Upper lobe of right lung (tissue), 1 donor: Measurements from ENCODE around the gene TBC1D12. TPM values are rescaled to one million over a fixed set of nuclear protein-coding genes. Genes with fewer than 3 reads are reported as not detected.

Experiments used
- ATAC-seq: fragments of 200-7000 bp; cut with Tn5 transposase; one replicate; pipeline ENCODE4 v1.9.1; 2020; ENCODE audit warnings: mild to moderate bottlenecking, moderate library complexity
- DNase-seq: peaks from one replicate; pipeline ENCODE4 v3.0.0-alpha.2; 2020
- H3K27ac ChIP-seq: fragments of 200-600 bp; one replicate; pipeline ENCODE4 v1.8.0; 2022
- H3K27me3 ChIP-seq: fragments of 200-600 bp; one replicate; pipeline ENCODE4 v1.8.0; 2022; ENCODE audit warnings: mild to moderate bottlenecking
- H3K36me3 ChIP-seq: fragments of 200-600 bp; one replicate; pipeline ENCODE4 v1.8.0; 2022
- H3K4me1 ChIP-seq: fragments of 200-600 bp; one replicate; pipeline ENCODE4 v1.8.0; 2022
- H3K4me3 ChIP-seq: fragments of 200-600 bp; one replicate; pipeline ENCODE4 v1.8.0; 2022; ENCODE audit warnings: mild to moderate bottlenecking
- H3K9me3 ChIP-seq: fragments of 200-600 bp; one replicate; pipeline ENCODE4 v1.8.0; 2022
- intact Hi-C: fragments of 100-400 bp; cut with DNase I; formaldehyde crosslinking; loops from one replicate; pipeline ENCODE4 v1.11.0; 2022
- total RNA-seq: library from RNA; stranded (reverse); fragmentation: NEBNext Ultra II Directional; extraction: Animal tissue kit (Norgen Biotek cat#: 25700); gene quantifications from one replicate; pipeline ENCODE4 v1.2.1, GENCODE V29; 2021
- TF ChIP-seq, protein P1 (sequence below): fragments of 200-600 bp; IDR thresholded peaks from one replicate; pipeline ENCODE4 v1.8.0; 2022; ENCODE audit warnings: antibody characterized with exemption
- donor health status: DM: no; HTN: yes; CAD: no; lungs with severe emphysema.

TBC1D12 gene
- total RNA-seq, 1 donor from 2014 or later: 11.1 TPM

DNA sequence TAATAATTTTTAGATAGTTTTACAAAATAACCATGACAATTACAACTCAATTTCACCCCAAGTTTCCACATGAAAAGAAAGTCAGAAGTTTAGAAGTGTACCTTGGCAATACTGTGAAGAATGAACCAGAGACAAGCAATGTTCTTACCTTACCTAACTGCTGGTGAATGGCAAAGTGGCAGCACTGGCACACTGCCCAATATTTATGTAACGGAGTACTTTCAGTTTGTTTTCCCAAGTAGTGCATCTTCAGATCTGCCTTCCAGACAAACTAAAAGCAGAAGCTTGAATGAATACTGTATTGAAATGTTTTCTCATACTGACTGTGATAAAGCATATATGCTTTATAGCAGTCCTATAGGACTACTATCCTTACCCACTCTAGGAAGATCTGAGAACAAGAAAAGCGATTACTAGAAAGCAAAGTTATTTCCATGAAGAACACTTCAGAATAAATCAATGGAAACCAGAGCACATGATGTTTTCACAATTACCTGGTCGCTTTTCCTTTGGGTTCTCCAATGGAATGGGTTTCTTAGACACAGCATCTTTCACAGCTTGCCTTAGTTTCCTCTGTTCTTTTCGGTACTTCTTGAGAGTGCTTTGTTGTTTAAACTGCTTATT is 41.1 kb upstream of the TBC1D12 start:
- Histone ChIP-seq H3K36me3 (peaks cover 20% of the 10 kb centered on the region), H3K4me1 (peaks cover 17% of the 10 kb centered on the region), H3K4me3 (peak overlapping the region; percentile 14), H3K27ac (no peak overlapping the region), H3K27me3 (no peaks in the 10 kb centered on the region), H3K9me3 (no peaks in the 10 kb centered on the region)
- no peak for ATAC-seq
- DNase-seq: no peak
- TF ChIP-seq, protein P1, sequence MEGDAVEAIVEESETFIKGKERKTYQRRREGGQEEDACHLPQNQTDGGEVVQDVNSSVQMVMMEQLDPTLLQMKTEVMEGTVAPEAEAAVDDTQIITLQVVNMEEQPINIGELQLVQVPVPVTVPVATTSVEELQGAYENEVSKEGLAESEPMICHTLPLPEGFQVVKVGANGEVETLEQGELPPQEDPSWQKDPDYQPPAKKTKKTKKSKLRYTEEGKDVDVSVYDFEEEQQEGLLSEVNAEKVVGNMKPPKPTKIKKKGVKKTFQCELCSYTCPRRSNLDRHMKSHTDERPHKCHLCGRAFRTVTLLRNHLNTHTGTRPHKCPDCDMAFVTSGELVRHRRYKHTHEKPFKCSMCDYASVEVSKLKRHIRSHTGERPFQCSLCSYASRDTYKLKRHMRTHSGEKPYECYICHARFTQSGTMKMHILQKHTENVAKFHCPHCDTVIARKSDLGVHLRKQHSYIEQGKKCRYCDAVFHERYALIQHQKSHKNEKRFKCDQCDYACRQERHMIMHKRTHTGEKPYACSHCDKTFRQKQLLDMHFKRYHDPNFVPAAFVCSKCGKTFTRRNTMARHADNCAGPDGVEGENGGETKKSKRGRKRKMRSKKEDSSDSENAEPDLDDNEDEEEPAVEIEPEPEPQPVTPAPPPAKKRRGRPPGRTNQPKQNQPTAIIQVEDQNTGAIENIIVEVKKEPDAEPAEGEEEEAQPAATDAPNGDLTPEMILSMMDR: no peak
- intact Hi-C loops: no loop called here

DNA sequence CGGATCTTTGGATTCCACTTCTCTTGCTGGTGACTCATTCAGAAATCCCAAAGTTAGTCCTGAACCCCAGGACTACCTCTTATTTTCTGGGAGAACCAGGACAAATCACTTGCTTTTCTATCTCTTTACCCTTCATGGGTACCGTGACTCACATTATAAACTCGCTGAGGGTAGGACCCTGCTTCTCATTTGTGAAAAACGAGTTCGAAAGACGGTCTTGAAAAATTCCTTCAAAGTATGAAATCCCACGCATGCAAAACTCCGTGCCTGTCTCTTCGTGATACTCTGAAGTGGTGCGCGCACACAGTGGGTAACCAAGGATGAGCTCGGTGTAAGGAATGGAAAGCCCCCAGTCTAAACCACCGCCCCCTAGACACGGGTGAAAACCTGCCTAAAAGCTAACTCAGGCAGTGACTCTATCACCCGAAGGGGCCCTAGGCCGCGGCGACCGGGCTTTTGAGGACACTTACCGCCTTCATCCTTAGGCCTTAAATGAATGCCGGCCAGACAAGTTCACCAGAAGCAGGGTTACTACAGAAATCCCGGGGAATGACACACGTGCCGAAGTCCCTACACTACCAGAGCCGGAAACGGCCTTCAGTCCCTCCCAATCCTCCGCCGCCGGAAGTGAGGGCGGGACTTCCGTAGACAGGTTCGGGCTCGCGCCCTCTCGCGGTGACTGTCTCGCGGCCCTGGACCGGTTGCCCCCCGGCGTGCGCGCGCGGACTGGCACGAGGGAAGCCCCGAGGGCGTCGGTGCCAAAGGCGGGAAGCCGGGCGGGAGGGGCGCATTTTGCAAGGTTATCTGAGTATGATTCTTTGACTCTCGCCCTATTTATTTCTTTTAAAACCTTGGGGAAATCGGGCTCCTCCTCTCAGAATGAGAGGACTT is 39.7 kb upstream of the TBC1D12 start, which contains the start of gene NOC3L:
TSS of gene NOC3L (minus strand) at position 580 of the 891 bp plus-strand sequence. CDS start at position 479, 101 bp downstream.
- no peaks in the 10 kb centered on the region for H3K27me3 ChIP-seq
- TF ChIP-seq, protein P1: peak; percentile 90
- intact Hi-C loops: no loop called here
- peak within 1 kb of the TSS; percentile 83 for H3K4me3 ChIP-seq
- H3K4me1 ChIP-seq: peaks cover 17% of the 10 kb centered on the region
- no peaks in the 10 kb centered on the region for H3K9me3 ChIP-seq
- ATAC-seq (peak; percentile 100), DNase-seq (peak; percentile 98)
- H3K36me3 ChIP-seq: peaks cover 7% of the 10 kb centered on the region
- peak within 1 kb of the TSS; percentile 77 for H3K27ac ChIP-seq

DNA sequence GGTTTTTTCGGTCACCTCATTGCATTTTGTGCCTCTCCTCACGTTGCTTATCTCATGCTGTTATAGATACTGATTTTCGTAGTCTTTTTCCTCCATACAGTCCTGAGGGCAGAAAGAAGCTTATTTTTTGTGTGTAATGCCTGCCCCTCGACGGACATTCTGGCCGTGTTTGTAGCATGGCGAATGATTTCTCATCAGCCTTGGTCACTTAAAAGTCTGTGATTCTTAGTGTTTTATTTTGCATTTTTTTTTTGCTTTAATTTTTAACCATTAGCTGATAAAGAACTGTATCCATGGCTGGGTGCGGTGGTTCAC is 39.1 kb upstream of the TBC1D12 start:
- H3K4me1 ChIP-seq: peaks cover 17% of the 10 kb centered on the region
- peak overlapping the region; percentile 39 for H3K27ac ChIP-seq
- no peaks in the 10 kb centered on the region for H3K9me3 ChIP-seq
- TF ChIP-seq, protein P1: no peak
- intact Hi-C loops: no loop called here
- DNase-seq (no peak), ATAC-seq (no peak)
- H3K4me3 ChIP-seq: peak overlapping the region; percentile 83
- no peaks in the 10 kb centered on the region for H3K27me3 ChIP-seq
- H3K36me3 ChIP-seq: peaks cover 4% of the 10 kb centered on the region

DNA sequence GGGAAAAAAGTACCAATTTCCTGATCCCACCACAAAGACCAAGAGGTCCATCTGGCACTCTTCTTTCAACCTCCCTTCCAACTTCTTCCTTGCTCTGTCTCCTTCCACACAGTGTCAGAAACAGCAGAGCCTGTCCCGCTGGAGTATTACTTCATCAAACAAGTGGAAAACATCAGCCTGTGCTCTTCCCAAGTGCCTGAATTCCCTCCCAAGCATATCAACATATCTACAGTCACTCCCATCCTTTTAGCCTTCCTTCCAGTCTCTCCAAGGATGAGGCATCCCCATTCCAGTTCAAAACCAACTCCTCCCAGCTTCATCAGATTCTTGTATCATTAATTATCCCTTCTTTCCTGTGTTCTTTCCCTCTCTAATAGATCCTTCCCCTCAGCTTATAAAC is 37.9 kb upstream of the TBC1D12 start:
- no peaks in the 10 kb centered on the region for H3K36me3 ChIP-seq
- DNase-seq: no peak
- H3K4me1 ChIP-seq: peaks cover 17% of the 10 kb centered on the region
- ATAC-seq: no peak
- no peak overlapping the region for H3K27ac ChIP-seq
- H3K9me3 ChIP-seq: no peaks in the 10 kb centered on the region
- intact Hi-C loops: no loop called here
- H3K4me3 ChIP-seq: no peak overlapping the region
- H3K27me3 ChIP-seq: no peaks in the 10 kb centered on the region
- TF ChIP-seq, protein P1: no peak

DNA sequence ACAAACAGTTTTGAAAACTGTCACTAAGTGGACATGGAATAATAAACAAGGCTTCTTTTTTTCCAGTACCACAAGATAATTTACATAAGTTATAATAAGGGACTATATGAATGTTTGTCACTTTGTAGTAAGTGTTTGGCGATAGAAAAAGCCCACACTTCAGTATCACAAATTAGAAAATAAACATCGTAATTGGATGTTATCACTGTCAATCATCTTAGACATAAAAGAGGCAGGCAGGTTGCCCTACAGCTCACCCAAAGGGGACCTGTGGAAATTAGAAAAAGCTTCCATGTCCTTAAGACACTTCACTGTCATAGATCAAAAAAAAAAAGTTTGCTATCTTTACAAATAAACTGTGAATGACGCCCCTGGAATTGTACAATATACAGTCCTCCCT is 36.0 kb upstream of the TBC1D12 start:
- intact Hi-C loops: no loop called here
- Histone ChIP-seq H3K27ac (no peak overlapping the region), H3K27me3 (no peaks in the 10 kb centered on the region), H3K36me3 (no peaks in the 10 kb centered on the region), H3K4me3 (no peak overlapping the region), H3K4me1 (peaks cover 10% of the 10 kb centered on the region), H3K9me3 (no peaks in the 10 kb centered on the region)
- TF ChIP-seq, protein P1: no peak
- ATAC-seq: no peak
- DNase-seq: no peak
